ENCODE measurements around the gene TMEM53. TPM values are rescaled to one million over a fixed set of nuclear protein-coding genes. Genes with fewer than 3 reads are reported as not detected.

TMEM53 gene
- total RNA-seq, 2 experiments from 2014 or later, result 0.64 to 1.2 TPM

DNA sequence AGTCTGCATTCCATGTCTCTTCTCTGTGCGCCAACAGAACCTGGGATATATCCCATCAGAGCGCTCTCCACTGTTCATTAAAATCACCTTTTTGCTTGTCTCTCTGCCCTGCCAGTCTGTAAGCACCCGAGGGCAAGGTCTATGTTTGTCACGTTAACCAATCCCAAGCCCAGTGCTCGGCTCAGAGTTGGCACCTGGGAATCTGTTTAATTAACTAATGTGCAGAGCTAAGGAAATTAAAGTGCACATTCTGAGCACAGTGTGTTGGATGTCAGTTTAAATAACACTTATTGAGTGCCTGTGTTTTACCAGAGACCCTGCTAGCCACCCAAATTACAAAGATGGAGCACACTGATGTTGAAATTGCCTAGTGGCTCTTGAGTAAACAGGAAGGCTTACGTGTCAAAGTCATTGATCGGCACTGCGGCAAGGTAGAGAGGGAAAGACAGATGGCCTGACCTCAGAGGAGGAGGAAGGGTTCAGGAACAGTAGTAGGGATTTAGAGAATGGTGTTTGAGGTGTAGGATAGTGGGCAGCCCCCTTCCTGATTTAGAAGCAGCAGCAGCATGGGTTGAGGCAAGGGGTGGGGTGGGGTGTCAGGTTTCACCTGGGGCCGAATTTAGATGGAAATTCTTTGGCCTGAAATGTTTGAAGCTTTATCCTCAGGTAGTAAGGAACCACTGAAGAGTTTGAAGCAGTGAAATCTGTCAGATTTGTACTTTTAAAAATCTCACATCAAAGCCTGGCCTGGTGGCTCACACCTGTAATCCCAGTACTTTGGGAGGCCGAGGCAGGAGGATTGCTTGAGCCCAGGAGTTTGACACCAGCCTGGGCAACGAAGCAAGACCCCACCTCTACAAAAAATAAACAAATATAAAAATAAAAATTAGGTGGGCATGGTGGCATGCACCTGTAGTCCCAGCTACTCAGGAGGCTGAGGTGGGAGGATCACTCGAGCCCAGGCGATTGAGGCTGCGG is 7.9 kb upstream of the TMEM53 start:
- Histone ChIP-seq H3K4me3 (ENCODE audit: low read length) (no peak overlapping the region), H3K27ac (ENCODE audit: low read depth in 1 of 2, low read length in 2 of 2) (no peak overlapping the region), H3K4me1 (ENCODE audit: insufficient read depth, low read length) (no peaks in the 10 kb centered on the region), H3K9me3 (ENCODE audit: control insufficient read depth in 1 of 2, insufficient read depth in 1 of 2, low read length in 2 of 2) (no peaks in the 10 kb centered on the region), H3K36me3 (ENCODE audit: insufficient read depth, low read length) (no peaks in the 10 kb centered on the region), H3K27me3 (ENCODE audit: control insufficient read depth in 1 of 2, insufficient read depth in 2 of 2, low read length in 2 of 2) (no peaks in the 10 kb centered on the region)
- H3K27ac Mint-ChIP-seq, result no peak overlapping the region
- no peaks in the 10 kb centered on the region for H3K9me3 Mint-ChIP-seq
- no peak overlapping the region for H3K4me3 Mint-ChIP-seq
- no peak for DNase-seq
- no peaks in the 10 kb centered on the region for H3K4me1 Mint-ChIP-seq (ENCODE audit: low read depth)
- H3K36me3 Mint-ChIP-seq (ENCODE audit: low read depth), result no peaks in the 10 kb centered on the region
- CTCF ChIA-PET, result no interaction called here
- no peaks in the 10 kb centered on the region for H3K27me3 Mint-ChIP-seq
- TF ChIP-seq, protein P1, sequence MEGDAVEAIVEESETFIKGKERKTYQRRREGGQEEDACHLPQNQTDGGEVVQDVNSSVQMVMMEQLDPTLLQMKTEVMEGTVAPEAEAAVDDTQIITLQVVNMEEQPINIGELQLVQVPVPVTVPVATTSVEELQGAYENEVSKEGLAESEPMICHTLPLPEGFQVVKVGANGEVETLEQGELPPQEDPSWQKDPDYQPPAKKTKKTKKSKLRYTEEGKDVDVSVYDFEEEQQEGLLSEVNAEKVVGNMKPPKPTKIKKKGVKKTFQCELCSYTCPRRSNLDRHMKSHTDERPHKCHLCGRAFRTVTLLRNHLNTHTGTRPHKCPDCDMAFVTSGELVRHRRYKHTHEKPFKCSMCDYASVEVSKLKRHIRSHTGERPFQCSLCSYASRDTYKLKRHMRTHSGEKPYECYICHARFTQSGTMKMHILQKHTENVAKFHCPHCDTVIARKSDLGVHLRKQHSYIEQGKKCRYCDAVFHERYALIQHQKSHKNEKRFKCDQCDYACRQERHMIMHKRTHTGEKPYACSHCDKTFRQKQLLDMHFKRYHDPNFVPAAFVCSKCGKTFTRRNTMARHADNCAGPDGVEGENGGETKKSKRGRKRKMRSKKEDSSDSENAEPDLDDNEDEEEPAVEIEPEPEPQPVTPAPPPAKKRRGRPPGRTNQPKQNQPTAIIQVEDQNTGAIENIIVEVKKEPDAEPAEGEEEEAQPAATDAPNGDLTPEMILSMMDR (IDR thresholded peaks at IDR 0.05), result no peak
- ATAC-seq (ENCODE audit: poor library complexity), result no peak
- intact Hi-C loops (cut with DNase I, micrococcal nuclease), result no loop called here
- POLR2A ChIA-PET, result no interaction called here

DNA sequence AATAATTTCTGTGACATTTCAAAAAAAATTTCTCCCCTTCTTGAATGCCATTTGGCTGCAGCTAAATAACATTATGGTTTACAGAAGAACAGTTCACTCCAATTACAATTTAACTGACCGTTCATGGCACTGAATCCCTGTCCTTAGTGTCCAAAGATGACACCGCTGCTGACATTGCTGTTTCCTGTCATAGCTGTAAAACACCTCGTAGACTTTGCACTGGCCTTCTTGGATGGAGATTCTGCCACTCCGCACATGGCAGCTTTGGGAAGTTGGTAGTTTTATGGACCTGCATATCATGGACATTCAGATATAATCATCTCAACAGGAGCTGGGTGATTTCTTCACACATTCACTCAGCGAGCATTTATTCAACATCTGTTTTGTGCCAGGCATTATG is 5.2 kb upstream of the TMEM53 start:
- Mint-ChIP-seq H3K9me3 (no peaks in the 10 kb centered on the region), H3K4me3 (no peak overlapping the region), H3K27ac (no peak overlapping the region), H3K27me3 (no peaks in the 10 kb centered on the region), H3K36me3 (ENCODE audit: low read depth) (no peaks in the 10 kb centered on the region), H3K4me1 (ENCODE audit: low read depth) (peaks cover 7% of the 10 kb centered on the region)
- Histone ChIP-seq H3K36me3 (ENCODE audit: insufficient read depth, low read length) (no peaks in the 10 kb centered on the region), H3K4me1 (ENCODE audit: insufficient read depth, low read length) (peaks cover 12% of the 10 kb centered on the region), H3K9me3 (ENCODE audit: control insufficient read depth in 1 of 2, insufficient read depth in 1 of 2, low read length in 2 of 2) (no peaks in the 10 kb centered on the region), H3K27ac (ENCODE audit: low read depth in 1 of 2, low read length in 2 of 2) (no peak overlapping the region), H3K4me3 (ENCODE audit: low read length) (no peak overlapping the region), H3K27me3 (ENCODE audit: control insufficient read depth in 1 of 2, insufficient read depth in 2 of 2, low read length in 2 of 2) (no peaks in the 10 kb centered on the region)
- ATAC-seq (ENCODE audit: poor library complexity) (no peak), DNase-seq (no peak)
- CTCF ChIA-PET, result no interaction called here
- intact Hi-C loops (cut with DNase I, micrococcal nuclease), result loop anchor here in 1 of 2 experiments (10.0 kb wide), 3 partner anchors 95 to 1625 kb away; partner anchors contain the start of genes ERI3, LRRC41, RPS8 and UQCRH
- TF ChIP-seq, protein P1 (IDR thresholded peaks at IDR 0.05), result no peak
- POLR2A ChIA-PET, result no interaction called here

DNA sequence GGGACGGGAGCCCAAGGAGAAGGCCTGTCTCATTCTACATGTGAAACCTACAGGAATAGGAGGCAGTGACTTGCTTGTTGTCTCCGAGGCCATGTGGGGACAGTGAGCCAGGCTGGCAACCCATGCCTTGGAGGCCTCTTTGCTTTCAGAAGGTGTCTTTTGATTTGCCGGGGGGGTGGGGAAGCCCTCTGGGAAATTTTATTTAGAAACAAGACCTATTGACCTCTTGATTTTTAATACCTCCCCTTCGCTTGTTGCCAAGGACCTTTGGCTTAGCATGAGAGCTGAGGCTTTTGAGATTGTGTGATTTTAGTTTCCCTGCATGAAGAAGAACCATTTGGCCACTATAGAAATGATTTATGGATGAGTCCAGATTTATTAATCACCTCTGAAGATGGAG is 4.3 kb upstream of the TMEM53 start:
- H3K9me3 Mint-ChIP-seq, result no peaks in the 10 kb centered on the region
- peaks cover 15% of the 10 kb centered on the region for H3K4me1 Mint-ChIP-seq (ENCODE audit: low read depth)
- Histone ChIP-seq H3K27me3 (ENCODE audit: control insufficient read depth in 1 of 2, insufficient read depth in 2 of 2, low read length in 2 of 2) (no peaks in the 10 kb centered on the region), H3K4me1 (ENCODE audit: insufficient read depth, low read length) (peaks cover 15% of the 10 kb centered on the region), H3K36me3 (ENCODE audit: insufficient read depth, low read length) (no peaks in the 10 kb centered on the region), H3K4me3 (ENCODE audit: low read length) (no peak overlapping the region), H3K9me3 (ENCODE audit: control insufficient read depth in 1 of 2, insufficient read depth in 1 of 2, low read length in 2 of 2) (no peaks in the 10 kb centered on the region), H3K27ac (ENCODE audit: low read depth in 1 of 2, low read length in 2 of 2) (no peak overlapping the region)
- no peak overlapping the region for H3K4me3 Mint-ChIP-seq
- ChIA-PET POLR2A (no interaction called here), CTCF (no interaction called here)
- intact Hi-C loops (cut with DNase I, micrococcal nuclease), result loop anchor here in 1 of 2 experiments (10.0 kb wide), 3 partner anchors 96 to 1626 kb away; partner anchors contain the start of genes ERI3, LRRC41, RPS8 and UQCRH
- no peak overlapping the region for H3K27ac Mint-ChIP-seq
- ATAC-seq (ENCODE audit: poor library complexity) (no peak), DNase-seq (no peak)
- no peaks in the 10 kb centered on the region for H3K27me3 Mint-ChIP-seq
- no peaks in the 10 kb centered on the region for H3K36me3 Mint-ChIP-seq (ENCODE audit: low read depth)
- TF ChIP-seq, protein P1 (IDR thresholded peaks at IDR 0.05), result no peak

All from CD4-positive, alpha-beta T cell (primary cell).